Right lobe of liver (tissue), 4 donors: ENCODE results near the gene PALB2.

Experiments
- POLR2A ChIP-seq: fragments of 450-650 bp; IDR thresholded peaks from one replicate; pipeline ENCODE4 v1.6.1; 2017; ENCODE audit warnings: antibody characterized with exemption, mild to moderate bottlenecking
- TF ChIP-seq, protein P1 (sequence below), 4 donors: fragments of 200-600 bp in 3 of 4; fragments of 450-650 bp in 1 of 4; IDR thresholded peaks; one replicate each; pipeline versions ENCODE4 v1.5.1 to v1.8.0; 2016 to 2022; ENCODE audit warnings: antibody characterized with exemption in 4 of 4, mild to moderate bottlenecking in 2 of 4
- donor health status: DM: no; HTN: no; CAD: no.
- donor health status: DM: no; HTN: no; CAD: no.
- donor health status: DM: no; HTN: yes; CAD: no.

DNA sequence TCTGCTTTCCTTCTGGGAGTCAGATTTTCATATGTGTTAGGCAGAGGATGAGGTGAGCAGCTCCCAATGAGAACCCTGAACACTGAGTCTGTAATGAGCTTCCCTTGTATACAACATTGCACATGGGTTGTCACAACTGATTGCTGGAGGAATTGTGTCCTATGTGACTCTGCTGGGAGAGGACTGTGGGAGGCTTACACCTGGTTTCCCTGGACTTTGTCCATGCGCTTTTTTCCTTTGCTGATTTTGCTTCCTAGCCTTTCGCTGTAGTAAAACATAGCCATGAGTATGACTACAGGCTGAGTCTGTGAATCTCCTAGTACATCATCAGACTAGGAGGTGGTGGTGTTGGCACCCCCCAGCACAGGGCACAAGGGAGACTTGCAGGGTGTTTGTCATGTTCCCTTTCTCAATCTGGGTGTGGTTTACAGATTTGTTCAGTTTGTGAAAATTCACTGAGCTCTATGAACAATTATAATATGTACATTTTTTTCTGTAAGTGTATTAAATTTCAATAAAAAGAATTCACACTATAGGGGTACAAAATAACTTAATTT lies 35.9 kb upstream of the PALB2 start:
- TF ChIP-seq, protein P1, sequence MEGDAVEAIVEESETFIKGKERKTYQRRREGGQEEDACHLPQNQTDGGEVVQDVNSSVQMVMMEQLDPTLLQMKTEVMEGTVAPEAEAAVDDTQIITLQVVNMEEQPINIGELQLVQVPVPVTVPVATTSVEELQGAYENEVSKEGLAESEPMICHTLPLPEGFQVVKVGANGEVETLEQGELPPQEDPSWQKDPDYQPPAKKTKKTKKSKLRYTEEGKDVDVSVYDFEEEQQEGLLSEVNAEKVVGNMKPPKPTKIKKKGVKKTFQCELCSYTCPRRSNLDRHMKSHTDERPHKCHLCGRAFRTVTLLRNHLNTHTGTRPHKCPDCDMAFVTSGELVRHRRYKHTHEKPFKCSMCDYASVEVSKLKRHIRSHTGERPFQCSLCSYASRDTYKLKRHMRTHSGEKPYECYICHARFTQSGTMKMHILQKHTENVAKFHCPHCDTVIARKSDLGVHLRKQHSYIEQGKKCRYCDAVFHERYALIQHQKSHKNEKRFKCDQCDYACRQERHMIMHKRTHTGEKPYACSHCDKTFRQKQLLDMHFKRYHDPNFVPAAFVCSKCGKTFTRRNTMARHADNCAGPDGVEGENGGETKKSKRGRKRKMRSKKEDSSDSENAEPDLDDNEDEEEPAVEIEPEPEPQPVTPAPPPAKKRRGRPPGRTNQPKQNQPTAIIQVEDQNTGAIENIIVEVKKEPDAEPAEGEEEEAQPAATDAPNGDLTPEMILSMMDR (IDR thresholded peaks at IDR 0.05) = no peak
- no peak for TF ChIP-seq POLR2A
